Left ventricle myocardium inferior (tissue), 1 donor: Measurements from ENCODE around the gene UBTD1. TPM values are rescaled to one million over a fixed set of nuclear protein-coding genes. Genes with fewer than 3 reads are reported as not detected.

Experiments used
- DNase-seq: peaks from one replicate; pipeline ENCODE4 v3.0.0-alpha.2; 2020
- H3K27ac ChIP-seq: fragments of 200-600 bp; replicated peaks from 2 replicates; pipeline ENCODE4 v1.8.0; 2021
- H3K27me3 ChIP-seq: fragments of 200-600 bp; 2 replicates; pipeline ENCODE4 v1.8.0; 2021; ENCODE audit warnings: low read depth
- H3K36me3 ChIP-seq: fragments of 200-600 bp; 2 replicates; pipeline ENCODE4 v1.8.0; 2021
- H3K4me1 ChIP-seq: fragments of 200-600 bp; 2 replicates; pipeline ENCODE4 v1.8.0; 2021
- H3K4me3 ChIP-seq: fragments of 200-600 bp; 2 replicates; pipeline ENCODE4 v1.8.0; 2021; ENCODE audit warnings: mild to moderate bottlenecking, moderate library complexity
- H3K9me3 ChIP-seq: fragments of 200-600 bp; replicated peaks from 2 replicates; pipeline ENCODE4 v1.8.0; 2021
- CTCF ChIP-seq: fragments of 200-600 bp; IDR thresholded peaks from 2 replicates; pipeline ENCODE4 v1.8.0; 2021; ENCODE audit warnings: antibody characterized with exemption, mild to moderate bottlenecking, borderline replicate concordance
- intact Hi-C: fragments of 100-400 bp; cut with micrococcal nuclease; formaldehyde crosslinking; loops from one replicate; pipeline ENCODE4 v1.11.0; 2022
- long read RNA-seq: library from polyadenylated mRNA; unstranded; transcript quantifications from one replicate; pipeline ENCODE4 v2.0.0, GENCODE V29; 2021
- total RNA-seq: library from RNA; stranded (reverse); fragmentation: NEBNext Ultra II Directional; extraction: Animal tissue kit (Norgen Biotek cat#: 25700); gene quantifications from one replicate; pipeline ENCODE4 v1.2.1, GENCODE V29; 2021
- donor health status: DM: no; HTN: yes; CAD: no; lungs with severe emphysema.

Gene UBTD1
- total RNA-seq = 17.1 TPM
- long read RNA-seq, transcript UBTD1-201 (3 exons, 1,706 nt) = major isoform, 54 of 56 reads
- long read RNA-seq, partial matches to known transcripts = 2 of 56 reads
- long read RNA-seq, other reads (novel, unspliced or antisense) = 0 of 56 reads

- peak; percentile 51 for DNase-seq
- peaks cover 94% of the 10 kb centered on the region for H3K4me1 ChIP-seq
- H3K27me3 ChIP-seq = no peaks in the 10 kb centered on the region
- no peaks in the 10 kb centered on the region for H3K9me3 ChIP-seq
- intact Hi-C loops = no loop called here
- TF ChIP-seq CTCF = no peak
- no peaks in the 10 kb centered on the region for H3K36me3 ChIP-seq
- H3K4me3 ChIP-seq = peak within 1 kb of the TSS; percentile 88
- peak within 1 kb of the TSS; percentile 95 for H3K27ac ChIP-seq
Measured at GRCh38 chr10:97498841-97499560, at the start of gene UBTD1. Gene UBTD1, plus strand, starts transcription at chr10:97498924. Its CDS starts 280 bp downstream, at chr10:97499204.

- no peak for TF ChIP-seq CTCF
- Histone ChIP-seq H3K36me3 (peaks cover 34% of the 10 kb centered on the region), H3K4me1 (peaks cover 92% of the 10 kb centered on the region), H3K27ac (peak overlapping the region; percentile 81), H3K9me3 (no peaks in the 10 kb centered on the region), H3K4me3 (no peak overlapping the region), H3K27me3 (no peaks in the 10 kb centered on the region)
- intact Hi-C loops = no loop called here
- no peak for DNase-seq
Measured at GRCh38 chr10:97450828-97451227, 47.9 kb upstream of the UBTD1 start.

- H3K27ac ChIP-seq = peak overlapping the region; percentile 81
- H3K4me3 ChIP-seq = no peak overlapping the region
- H3K27me3 ChIP-seq = no peaks in the 10 kb centered on the region
- H3K9me3 ChIP-seq = no peaks in the 10 kb centered on the region
- TF ChIP-seq CTCF = no peak
- H3K36me3 ChIP-seq = peaks cover 42% of the 10 kb centered on the region
- DNase-seq = no peak
- intact Hi-C loops = no loop called here
- H3K4me1 ChIP-seq = peaks cover 86% of the 10 kb centered on the region
Measured at GRCh38 chr10:97451605-97452004, 47.1 kb upstream of the UBTD1 start.

- H3K36me3 ChIP-seq = peaks cover 49% of the 10 kb centered on the region
- no peak for DNase-seq
- H3K27me3 ChIP-seq = no peaks in the 10 kb centered on the region
- no peak for TF ChIP-seq CTCF
- H3K27ac ChIP-seq = peak overlapping the region; percentile 81
- intact Hi-C loops = no loop called here
- peaks cover 78% of the 10 kb centered on the region for H3K4me1 ChIP-seq
- no peak overlapping the region for H3K4me3 ChIP-seq
- no peaks in the 10 kb centered on the region for H3K9me3 ChIP-seq
Measured at GRCh38 chr10:97452352-97452751, 46.4 kb upstream of the UBTD1 start.

GRCh38 chr10:97454330-97455036, 44.2 kb upstream of the UBTD1 start:
- no peaks in the 10 kb centered on the region for H3K9me3 ChIP-seq
- no peak for DNase-seq
- peak overlapping the region; percentile 81 for H3K27ac ChIP-seq
- no peaks in the 10 kb centered on the region for H3K27me3 ChIP-seq
- no peak overlapping the region for H3K4me3 ChIP-seq
- peaks cover 71% of the 10 kb centered on the region for H3K36me3 ChIP-seq
- peaks cover 57% of the 10 kb centered on the region for H3K4me1 ChIP-seq
- intact Hi-C loops = no loop called here
- TF ChIP-seq CTCF = no peak
